ENCODE results near the gene TEP1.

Gene TEP1

GRCh38 chr14:20458031-20458789, 44.9 kb upstream of the TEP1 start:
- Histone ChIP-seq H3K36me3 (replicated peaks in 1 of 2; ENCODE audit: control insufficient read depth in 2 of 2, insufficient read depth in 2 of 2, low read length in 2 of 2) (peaks cover 34 to 47% of the 10 kb centered on the region in 2 donors), H3K14ac (ENCODE audit: low read length) (no peak overlapping the region), H2AFZ (ENCODE audit: low read length) (no peak overlapping the region), H2BK12ac (ENCODE audit: low read length) (no peak overlapping the region), H3K4ac (ENCODE audit: low read length) (no peak overlapping the region), H3K23ac (ENCODE audit: low read depth, low read length, poor library complexity) (no peak overlapping the region), H3K18ac (ENCODE audit: low read length) (no peak overlapping the region), H2BK120ac (ENCODE audit: low read depth, low read length) (no peak overlapping the region), H3K9me3 (replicated peaks in 1 of 2; ENCODE audit: control insufficient read depth in 2 of 2, insufficient read depth in 1 of 2, low read depth in 1 of 2, low read length in 2 of 2) (no peaks in the 10 kb centered on the region), H3K4me1 (ENCODE audit: control insufficient read depth in 2 of 2, insufficient read depth in 1 of 2, low read depth in 1 of 2, low read length in 2 of 2) (peaks cover 7 to 16% of the 10 kb centered on the region in 2 donors), H3K9ac (ENCODE audit: low read depth, low read length, poor library complexity) (no peak overlapping the region), H3K4me3 (ENCODE audit: low read length in 2 of 2) (no peak overlapping the region), H3K27ac (replicated peaks; ENCODE audit: low read length) (no peak overlapping the region), H2BK15ac (ENCODE audit: low read length) (no peak overlapping the region), H3K79me1 (ENCODE audit: low read depth, low read length) (peaks cover 1% of the 10 kb centered on the region), H2AK5ac (ENCODE audit: low read depth, low read length) (no peak overlapping the region), H2BK5ac (ENCODE audit: low read length) (no peak overlapping the region), H4K91ac (ENCODE audit: low read depth, low read length, poor library complexity) (no peak overlapping the region), H3K4me2 (ENCODE audit: insufficient read depth, low read length, poor library complexity, severe bottlenecking) (no peak overlapping the region), H4K8ac (ENCODE audit: low read depth, low read length) (no peak overlapping the region), H3K27me3 (ENCODE audit: control insufficient read depth in 3 of 3, insufficient read depth in 3 of 3, low read depth in 1 of 3, low read length in 3 of 3) (no peaks in the 10 kb centered on the region)
- no peak for DNase-seq (ENCODE audit: low spot score)
- no CpG with 5 or more reads among the region's 8 CpGs for WGBS, 2 donors (ENCODE audit: extremely low coverage in 2 of 2, insufficient read length in 2 of 2, insufficient replicate concordance in 1 of 2)

GRCh38 chr14:20456971-20457370, 43.7 kb upstream of the TEP1 start:
- no CpG with 5 or more reads among the region's 13 CpGs for WGBS, 2 donors (ENCODE audit: extremely low coverage in 2 of 2, insufficient read length in 2 of 2, insufficient replicate concordance in 1 of 2)
- no peak overlapping the region for H4K8ac ChIP-seq (ENCODE audit: low read depth, low read length)
- H3K27me3 ChIP-seq (ENCODE audit: control insufficient read depth in 3 of 3, insufficient read depth in 3 of 3, low read depth in 1 of 3, low read length in 3 of 3), result no peaks in the 10 kb centered on the region
- no peak overlapping the region for H2BK12ac ChIP-seq (ENCODE audit: low read length)
- no peak overlapping the region for H3K4me2 ChIP-seq (ENCODE audit: insufficient read depth, low read length, poor library complexity, severe bottlenecking)
- H4K91ac ChIP-seq (ENCODE audit: low read depth, low read length, poor library complexity), result no peak overlapping the region
- H2BK5ac ChIP-seq (ENCODE audit: low read length), result no peak overlapping the region
- H3K9ac ChIP-seq (ENCODE audit: low read depth, low read length, poor library complexity), result no peak overlapping the region
- peaks cover 5 to 16% of the 10 kb centered on the region in 2 donors for H3K4me1 ChIP-seq (ENCODE audit: control insufficient read depth in 2 of 2, insufficient read depth in 1 of 2, low read depth in 1 of 2, low read length in 2 of 2)
- no peak overlapping the region for H2BK120ac ChIP-seq (ENCODE audit: low read depth, low read length)
- no peak overlapping the region for H3K14ac ChIP-seq (ENCODE audit: low read length)
- H2AFZ ChIP-seq (ENCODE audit: low read length), result no peak overlapping the region
- H3K4ac ChIP-seq (ENCODE audit: low read length), result no peak overlapping the region
- H2AK5ac ChIP-seq (ENCODE audit: low read depth, low read length), result no peak overlapping the region
- peaks cover 1% of the 10 kb centered on the region for H3K79me1 ChIP-seq (ENCODE audit: low read depth, low read length)
- H3K36me3 ChIP-seq (replicated peaks in 1 of 2; ENCODE audit: control insufficient read depth in 2 of 2, insufficient read depth in 2 of 2, low read length in 2 of 2), result peaks cover 37 to 58% of the 10 kb centered on the region in 2 donors
- no peak overlapping the region for H3K18ac ChIP-seq (ENCODE audit: low read length)
- no peak overlapping the region for H2BK15ac ChIP-seq (ENCODE audit: low read length)
- H3K27ac ChIP-seq (replicated peaks; ENCODE audit: low read length), result no peak overlapping the region
- H3K23ac ChIP-seq (ENCODE audit: low read depth, low read length, poor library complexity), result no peak overlapping the region
- no peaks in the 10 kb centered on the region for H3K9me3 ChIP-seq (replicated peaks in 1 of 2; ENCODE audit: control insufficient read depth in 2 of 2, insufficient read depth in 1 of 2, low read depth in 1 of 2, low read length in 2 of 2)
- H3K4me3 ChIP-seq (ENCODE audit: low read length in 2 of 2), result peak overlapping the region in 1 of 2 donors; percentile 79
- no peak for DNase-seq (ENCODE audit: low spot score)

GRCh38 chr14:20455355-20456300, 42.3 kb upstream of the TEP1 start:
- H3K36me3 ChIP-seq (replicated peaks in 1 of 2; ENCODE audit: control insufficient read depth in 2 of 2, insufficient read depth in 2 of 2, low read length in 2 of 2), result peaks cover 40 to 71% of the 10 kb centered on the region in 2 donors
- peak overlapping the region; percentile 86 for H3K27ac ChIP-seq (replicated peaks; ENCODE audit: low read length)
- H2BK120ac ChIP-seq (ENCODE audit: low read depth, low read length), result no peak overlapping the region
- no peak overlapping the region for H2AK5ac ChIP-seq (ENCODE audit: low read depth, low read length)
- H3K9me3 ChIP-seq (replicated peaks in 1 of 2; ENCODE audit: control insufficient read depth in 2 of 2, insufficient read depth in 1 of 2, low read depth in 1 of 2, low read length in 2 of 2), result no peaks in the 10 kb centered on the region
- no peak overlapping the region for H2BK15ac ChIP-seq (ENCODE audit: low read length)
- peaks cover 5 to 16% of the 10 kb centered on the region in 2 donors for H3K4me1 ChIP-seq (ENCODE audit: control insufficient read depth in 2 of 2, insufficient read depth in 1 of 2, low read depth in 1 of 2, low read length in 2 of 2)
- H4K8ac ChIP-seq (ENCODE audit: low read depth, low read length), result no peak overlapping the region
- H3K14ac ChIP-seq (ENCODE audit: low read length), result no peak overlapping the region
- WGBS, 2 donors (ENCODE audit: extremely low coverage in 2 of 2, insufficient read length in 2 of 2, insufficient replicate concordance in 1 of 2), result no CpG with 5 or more reads among the region's 39 CpGs
- H2AFZ ChIP-seq (ENCODE audit: low read length), result peak overlapping the region; percentile 87
- peaks cover 1% of the 10 kb centered on the region for H3K79me1 ChIP-seq (ENCODE audit: low read depth, low read length)
- H3K4me2 ChIP-seq (ENCODE audit: insufficient read depth, low read length, poor library complexity, severe bottlenecking), result peak overlapping the region; percentile 58
- DNase-seq (ENCODE audit: low spot score), result no peak
- peak overlapping the region; percentile 78 for H3K23ac ChIP-seq (ENCODE audit: low read depth, low read length, poor library complexity)
- H3K27me3 ChIP-seq (ENCODE audit: control insufficient read depth in 3 of 3, insufficient read depth in 3 of 3, low read depth in 1 of 3, low read length in 3 of 3), result no peaks in the 10 kb centered on the region
- no peak overlapping the region for H4K91ac ChIP-seq (ENCODE audit: low read depth, low read length, poor library complexity)
- H3K18ac ChIP-seq (ENCODE audit: low read length), result peak overlapping the region; percentile 82
- no peak overlapping the region for H2BK5ac ChIP-seq (ENCODE audit: low read length)
- H2BK12ac ChIP-seq (ENCODE audit: low read length), result no peak overlapping the region
- peak overlapping the region; percentile 79 to 94 for H3K4me3 ChIP-seq (ENCODE audit: low read length in 2 of 2)
- H3K9ac ChIP-seq (ENCODE audit: low read depth, low read length, poor library complexity), result peak overlapping the region; percentile 87
- H3K4ac ChIP-seq (ENCODE audit: low read length), result no peak overlapping the region

Data from neuronal stem cell (in vitro differentiated cells).